Anterior cingulate cortex (tissue), 58 donors: ENCODE measurements around the gene BAHD1.

Source experiments
- DNase-seq, 58 donors: peaks; one replicate each; lab custom pipeline; 2025; lab: John Stamatoyannopoulos, UW

The BAHD1 gene

DNA sequence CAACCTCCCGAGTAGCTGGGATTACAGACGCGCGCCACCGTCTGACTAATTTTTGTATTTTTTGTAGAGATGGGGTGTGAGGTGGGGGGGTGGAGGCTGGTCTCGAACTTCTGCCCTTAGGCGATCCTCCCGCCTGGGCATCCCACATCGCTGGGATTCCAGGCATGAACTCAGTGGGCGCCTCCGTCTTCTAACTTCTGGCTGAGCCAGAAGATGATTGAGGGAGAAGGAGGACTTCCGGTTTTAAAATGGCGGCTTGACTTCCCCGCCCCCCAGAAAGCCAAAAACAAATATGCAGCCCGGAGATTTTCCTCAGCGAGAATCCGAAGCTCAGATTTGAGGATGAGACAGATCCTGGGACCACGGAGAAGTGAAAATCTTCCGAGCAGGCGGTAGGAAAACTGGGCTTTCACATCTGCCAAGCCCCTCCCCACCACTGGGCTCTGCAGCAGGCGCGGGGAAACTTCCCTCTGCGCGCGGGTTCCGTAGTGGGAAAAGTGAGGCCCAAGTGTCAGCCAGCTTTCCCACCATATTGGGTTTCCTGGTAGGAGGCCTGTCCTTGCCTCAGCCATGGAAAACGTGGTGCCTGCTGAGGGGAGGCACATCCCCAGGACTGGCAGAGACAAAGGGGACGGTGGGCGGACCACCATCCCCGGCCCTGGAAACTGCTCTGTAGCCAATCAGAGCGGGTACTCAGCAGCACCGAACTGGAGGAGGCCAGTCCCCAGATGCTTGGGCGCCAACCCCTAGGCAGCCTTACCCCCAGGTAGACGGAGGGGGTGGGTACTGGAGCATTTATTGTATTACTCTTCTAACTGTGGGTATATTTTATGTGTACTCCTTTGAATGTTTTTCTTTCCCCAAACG is 47.3 kb downstream of the BAHD1 start:
- DNase-seq, result no peak

DNA sequence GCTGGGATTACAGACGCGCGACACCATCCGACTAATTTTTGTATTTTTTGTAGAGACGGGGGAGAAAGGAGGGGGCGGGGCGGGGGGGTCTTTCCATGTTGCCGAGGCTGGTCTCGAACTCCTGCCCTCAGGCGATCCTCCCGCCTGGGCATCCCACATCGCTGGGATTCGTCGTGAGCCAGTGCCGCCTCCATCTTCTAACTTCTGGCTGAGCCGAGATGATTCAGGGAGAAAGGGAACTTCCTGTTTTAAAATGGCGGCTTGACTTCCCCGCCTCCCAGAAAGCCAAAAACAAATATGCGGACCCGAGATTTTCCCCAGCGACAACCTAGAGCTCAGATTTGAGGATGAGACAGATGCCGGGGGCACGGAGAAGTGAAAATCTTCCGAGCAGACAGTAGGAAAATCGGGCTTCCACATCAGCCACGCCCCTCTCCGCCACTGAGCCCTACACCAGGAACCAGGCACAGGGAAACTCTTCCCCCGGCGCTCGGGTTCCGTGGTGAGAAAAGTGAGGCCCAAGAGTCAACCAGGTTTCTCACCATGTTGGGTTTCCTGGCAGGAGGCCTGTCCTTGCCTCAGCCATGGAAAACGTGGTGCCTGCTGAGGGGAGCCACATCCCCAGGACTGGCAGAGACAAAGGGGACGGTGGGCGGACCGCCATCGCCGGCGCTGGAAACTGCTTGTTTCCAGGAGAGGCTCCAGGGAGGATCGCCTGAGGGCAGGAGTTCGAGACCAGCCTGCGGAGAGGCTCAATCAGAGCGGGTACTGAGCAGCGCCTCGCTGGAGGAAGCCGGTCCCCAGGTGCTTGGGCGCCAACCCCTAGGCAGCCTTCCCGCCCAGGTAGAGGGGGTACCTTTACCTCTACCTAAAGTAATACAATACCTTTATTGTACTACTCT is 48.8 kb downstream of the BAHD1 start:
- no peak for DNase-seq

DNA sequence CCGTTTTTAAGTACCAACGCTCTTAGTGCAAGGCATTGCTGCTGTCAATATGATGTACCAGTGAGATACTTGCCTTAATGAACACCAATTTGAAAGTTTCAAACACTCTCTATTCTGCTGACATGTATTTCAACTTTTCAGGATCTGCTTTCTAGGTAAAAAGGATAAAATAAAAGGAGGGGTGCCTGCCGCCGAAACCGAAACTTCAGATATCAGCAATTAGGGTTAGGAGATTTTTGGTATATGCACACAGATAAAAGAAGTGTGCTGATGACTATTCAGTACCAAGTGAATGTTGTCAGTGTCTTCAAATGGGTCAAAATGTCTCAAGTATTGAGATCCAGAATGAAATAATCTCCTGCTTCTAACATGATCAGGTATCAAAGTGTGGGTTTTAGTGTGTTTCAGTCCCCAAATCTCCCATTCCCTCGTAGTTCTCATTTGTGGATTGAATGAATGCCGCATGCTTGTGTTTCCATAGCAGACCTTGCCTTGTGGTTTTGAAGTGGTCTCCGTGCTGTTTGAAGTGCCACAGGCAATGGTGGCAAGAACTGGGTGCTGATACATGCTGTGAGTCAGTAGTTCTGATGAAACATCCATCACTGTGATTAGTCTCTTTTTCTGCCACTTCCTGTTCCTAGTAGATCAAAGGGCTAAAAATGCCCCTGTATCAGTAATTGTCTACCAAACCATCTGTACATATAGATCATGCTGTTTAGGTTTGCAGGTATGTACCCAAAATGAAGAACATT is 52.5 kb downstream of the BAHD1 start:
- DNase-seq, result no peak

DNA sequence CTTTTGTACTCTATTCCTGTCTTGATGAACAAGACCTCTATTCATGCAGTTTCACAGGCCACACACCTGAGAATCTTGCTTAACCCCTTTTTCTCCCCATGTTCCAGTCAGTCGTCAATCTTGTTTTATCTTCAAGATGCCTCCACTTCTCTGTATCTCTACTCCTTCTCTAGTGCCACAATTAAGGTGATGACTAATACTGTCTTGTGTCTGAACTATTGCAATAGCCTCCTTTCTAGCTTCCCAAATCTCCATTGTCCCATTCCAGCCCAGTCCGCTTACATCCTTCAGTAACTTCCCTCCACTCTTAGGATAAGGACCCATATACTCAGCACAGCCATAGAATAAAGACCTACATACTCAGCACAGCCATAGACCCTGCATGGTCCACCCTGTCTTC is 54.8 kb downstream of the BAHD1 start:
- DNase-seq, result no peak

DNA sequence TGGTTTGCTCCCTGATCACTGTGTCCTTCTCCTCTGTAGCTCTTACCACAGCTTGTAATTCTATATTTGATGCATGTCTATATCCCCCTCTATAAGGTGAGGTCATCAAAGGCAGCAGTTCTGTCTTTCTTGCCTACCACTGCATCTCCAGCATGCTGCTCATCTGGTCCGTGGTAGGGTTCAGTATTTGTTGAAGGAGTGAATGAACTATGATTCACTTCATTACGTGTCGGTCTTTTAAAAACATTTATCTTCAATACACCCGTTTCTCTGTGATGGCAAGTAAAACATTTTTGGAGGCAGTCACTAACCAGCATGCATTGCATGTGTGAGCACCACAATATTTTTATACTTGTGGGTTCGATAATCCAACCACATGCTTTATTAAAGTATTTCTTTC is 57.7 kb downstream of the BAHD1 start:
- DNase-seq, result no peak

DNA sequence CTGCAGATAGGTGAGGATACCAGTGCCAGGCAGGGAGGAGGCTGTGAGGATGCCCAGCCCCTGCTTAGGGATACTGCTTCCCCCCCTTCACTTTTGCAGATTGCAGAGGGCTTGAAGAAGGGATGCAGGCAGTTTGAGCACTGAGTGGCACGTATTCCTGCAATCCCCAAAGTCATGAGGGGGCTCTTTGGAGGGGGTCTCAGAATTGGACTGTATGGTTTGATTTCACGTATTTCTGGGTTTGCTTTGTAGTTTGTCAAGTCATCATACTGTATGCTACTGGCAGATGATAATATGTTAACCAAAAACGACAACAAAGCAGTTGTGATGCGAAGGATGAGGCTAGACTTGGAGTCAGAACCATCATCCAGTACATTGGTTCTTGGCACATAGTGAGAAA is 58.1 kb downstream of the BAHD1 start:
- no peak for DNase-seq

DNA sequence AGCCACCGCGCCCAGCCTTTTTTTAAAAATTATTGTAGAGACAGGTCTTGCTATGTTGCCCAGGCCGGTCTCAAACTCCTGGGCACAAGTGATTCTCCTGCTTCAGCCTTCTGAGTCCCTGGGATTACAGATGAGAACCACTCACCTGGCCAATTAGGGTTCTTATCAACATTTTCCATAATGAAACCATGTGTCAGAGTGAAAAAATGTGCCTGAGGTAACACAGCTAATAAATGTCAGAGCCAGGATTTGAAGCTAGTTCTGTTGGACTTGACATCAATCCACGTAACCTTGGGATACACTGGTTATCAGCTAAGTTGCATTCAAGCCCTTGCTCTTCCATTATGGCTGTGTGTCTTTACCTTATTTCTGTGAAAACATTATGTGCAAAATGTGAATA is 59.2 kb downstream of the BAHD1 start:
- DNase-seq, result no peak

DNA sequence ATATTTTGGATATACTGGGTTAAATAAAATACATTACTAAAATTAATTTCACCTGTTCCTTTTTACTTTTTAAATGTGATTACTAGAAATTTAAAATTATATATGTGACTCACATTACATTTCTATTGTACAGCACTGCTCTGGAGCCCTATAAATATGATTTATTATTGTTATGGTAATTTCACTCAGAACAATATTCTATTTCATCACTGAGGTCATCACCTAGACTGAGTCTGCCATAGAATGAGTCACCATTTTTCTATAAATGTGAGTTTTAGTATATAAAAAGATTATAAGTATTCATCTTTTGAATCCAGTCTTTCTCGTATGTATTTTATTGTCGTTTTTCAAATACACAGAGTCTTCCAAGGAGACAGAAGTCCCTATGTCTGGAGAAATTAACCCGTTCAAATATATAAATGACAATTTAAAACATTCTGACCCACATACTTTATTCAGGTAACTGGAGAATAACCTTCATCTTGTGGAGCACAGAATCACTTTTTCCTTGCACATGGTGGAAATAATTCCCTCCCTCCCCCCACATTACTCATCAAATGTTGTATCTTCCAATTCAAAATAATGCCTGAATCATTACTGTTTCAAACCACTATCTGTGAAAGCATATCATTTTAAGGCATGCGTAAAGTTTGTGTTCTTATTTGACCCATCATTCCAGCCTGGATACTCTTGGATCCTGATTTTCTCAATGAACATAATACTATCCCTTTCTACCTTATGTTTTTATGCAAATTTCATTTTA is 60.0 kb downstream of the BAHD1 start:
- DNase-seq, result no peak

DNA sequence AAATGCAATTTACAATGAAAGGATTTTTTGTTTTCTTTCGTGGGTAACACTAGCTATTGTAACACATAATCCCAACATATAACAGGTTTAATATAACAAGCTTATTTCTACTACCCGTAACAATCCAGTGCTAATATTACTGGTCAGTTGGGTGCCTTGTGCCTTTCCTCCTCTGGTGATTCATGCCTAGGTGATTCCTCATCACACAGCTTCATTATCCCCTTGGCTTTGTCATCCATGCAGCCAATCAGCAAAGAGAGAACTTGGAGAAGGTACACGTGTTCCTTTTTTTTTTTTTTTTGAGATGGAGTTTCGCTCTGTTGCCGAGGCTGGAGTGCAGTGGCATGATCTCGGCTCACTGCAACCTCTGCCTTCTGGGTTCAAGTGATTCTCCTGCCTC is 60.7 kb downstream of the BAHD1 start:
- DNase-seq, result no peak

DNA sequence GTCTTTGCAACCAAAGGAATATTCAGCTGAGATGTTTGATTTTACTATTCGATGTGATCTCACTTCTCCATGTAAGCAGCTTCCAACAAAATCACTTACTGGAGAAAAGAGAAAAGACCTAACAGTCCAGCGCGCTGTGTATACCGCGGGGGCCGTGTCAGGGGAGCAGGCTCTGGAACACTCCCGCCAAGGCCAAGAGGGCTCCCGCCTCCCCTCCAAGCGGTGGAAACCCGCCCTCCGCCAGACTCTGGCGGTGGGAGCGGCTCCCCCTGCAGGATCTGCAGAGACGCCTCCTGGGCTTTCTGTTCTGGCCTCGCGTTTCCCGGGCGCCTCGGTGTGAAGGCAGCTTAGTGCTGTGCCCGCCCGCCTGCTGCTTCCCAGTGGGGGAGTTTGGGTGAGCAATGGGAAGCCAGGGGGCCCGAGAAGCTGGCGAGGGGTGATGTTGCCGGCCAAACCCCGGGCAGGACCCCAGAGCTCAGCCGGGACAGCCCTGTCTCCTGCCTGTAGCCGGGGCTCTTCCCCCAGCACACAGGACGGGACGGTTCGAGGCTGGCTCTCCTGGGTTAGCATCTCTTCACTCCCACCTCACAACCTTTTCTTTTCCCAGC is 66.3 kb downstream of the BAHD1 start:
- peak in 53 of 58 donors; percentile 5 to 75 (median 41) for DNase-seq

DNA sequence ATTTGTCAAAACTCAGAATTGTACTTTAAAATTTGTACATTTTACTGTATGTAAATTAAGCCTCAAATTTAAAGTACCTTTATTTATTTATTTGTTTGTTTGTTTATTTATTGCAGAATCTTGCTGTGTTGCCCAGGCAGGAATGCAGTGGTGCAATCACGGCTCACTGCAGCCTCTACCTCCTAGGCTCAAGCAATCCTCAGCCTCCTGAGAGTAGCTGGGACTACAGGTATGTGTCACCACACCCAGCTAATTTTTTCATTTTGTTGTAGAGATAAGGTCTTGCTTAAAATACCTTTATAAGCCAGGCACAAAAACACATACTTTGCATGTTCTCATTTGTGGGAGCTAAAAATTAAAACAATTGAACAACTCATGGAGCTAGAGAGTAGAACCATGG is 67.5 kb downstream of the BAHD1 start:
- no peak for DNase-seq

DNA sequence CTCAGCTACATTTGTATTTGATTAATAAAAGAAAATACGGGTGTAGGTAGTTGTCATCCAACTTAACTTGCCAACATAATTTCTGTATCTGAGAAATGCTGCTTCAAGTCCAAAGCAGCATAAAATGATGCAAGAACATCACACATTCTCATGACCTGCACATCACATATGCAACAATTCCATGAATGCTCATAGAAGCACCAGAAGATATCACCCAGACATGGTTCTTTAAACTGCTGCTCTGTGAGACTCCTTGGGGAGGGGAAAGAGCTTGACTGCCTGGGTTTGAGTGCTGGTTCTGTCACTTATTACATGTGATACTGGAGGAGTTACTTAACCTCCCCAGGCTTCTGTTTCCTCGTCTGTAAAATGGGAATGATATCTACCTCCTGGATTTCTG is 69.4 kb downstream of the BAHD1 start:
- no peak for DNase-seq

DNA sequence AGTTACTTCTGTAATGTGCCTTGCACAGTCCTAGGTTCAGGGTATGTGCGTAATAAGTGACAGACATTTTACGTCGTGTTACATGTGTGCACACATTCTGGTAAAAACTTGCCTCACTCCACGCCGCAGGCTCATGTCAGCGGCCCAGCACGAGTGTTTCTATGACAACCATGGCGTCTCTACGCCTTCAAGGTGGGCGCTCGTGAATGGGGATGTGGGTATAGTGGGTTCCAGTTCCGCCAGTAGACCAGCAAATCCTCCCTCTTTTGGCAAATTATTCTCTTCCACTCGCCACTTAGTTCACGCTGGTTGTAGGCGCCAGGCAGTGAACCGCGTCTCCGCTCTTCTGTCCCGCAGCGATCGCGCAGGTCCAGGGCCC is 70.3 kb downstream of the BAHD1 start:
- peak in 3 of 58 donors; percentile 17 to 49 (median 26) for DNase-seq

DNA sequence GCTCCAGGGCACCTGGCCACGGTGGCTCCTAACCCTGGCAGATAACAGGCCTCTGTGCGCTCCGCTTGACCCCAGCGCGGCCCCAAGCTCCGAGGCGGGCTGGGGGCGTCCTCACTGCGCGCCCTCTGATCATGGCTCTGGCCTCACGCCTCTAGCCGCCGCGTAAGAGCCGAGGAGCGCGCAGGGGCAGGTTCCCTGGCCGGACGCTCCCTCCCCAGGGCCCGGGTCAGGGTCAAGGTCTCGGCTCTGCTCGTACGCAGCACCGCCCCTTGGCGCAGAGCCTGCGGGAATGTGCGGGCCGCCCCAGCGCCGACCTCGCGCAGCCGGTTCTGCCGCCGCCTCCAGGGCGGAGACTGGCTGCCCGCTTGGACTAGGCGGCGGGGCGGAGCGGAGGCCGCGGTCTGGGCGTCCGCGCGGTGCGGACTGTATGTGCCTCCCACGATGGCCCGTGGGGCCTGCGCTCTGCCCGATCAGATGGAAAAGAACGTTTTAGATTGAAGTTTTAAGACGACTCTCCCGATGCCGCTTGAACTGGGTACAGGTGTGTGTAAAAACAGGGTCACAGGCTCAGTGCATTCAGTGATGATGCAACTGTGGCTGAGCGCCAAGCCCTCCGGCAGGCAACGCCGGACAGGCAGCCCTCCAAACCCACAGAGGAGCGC is 70.8 kb downstream of the BAHD1 start:
- peak in 36 of 58 donors; percentile 1 to 67 (median 14) for DNase-seq

DNA sequence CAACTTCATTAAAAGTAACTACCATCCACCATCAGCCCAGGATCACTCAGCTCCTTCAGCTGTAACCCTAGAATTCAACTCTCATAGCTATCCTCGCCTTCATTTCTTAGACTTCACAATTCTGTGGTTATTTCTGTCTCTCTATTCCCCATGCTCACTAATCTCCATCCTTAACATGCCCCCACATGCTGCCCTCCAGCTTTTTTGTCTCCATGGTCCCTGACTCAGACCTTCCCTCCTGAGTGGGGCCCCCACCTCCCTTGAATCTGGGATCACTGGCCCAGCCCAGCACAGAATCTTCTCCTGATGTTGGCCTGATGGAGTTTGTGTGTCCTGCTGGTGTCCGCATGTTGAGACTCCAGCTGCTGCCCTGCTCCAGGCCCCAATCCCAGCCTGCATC is 71.7 kb downstream of the BAHD1 start:
- DNase-seq, result no peak

DNA sequence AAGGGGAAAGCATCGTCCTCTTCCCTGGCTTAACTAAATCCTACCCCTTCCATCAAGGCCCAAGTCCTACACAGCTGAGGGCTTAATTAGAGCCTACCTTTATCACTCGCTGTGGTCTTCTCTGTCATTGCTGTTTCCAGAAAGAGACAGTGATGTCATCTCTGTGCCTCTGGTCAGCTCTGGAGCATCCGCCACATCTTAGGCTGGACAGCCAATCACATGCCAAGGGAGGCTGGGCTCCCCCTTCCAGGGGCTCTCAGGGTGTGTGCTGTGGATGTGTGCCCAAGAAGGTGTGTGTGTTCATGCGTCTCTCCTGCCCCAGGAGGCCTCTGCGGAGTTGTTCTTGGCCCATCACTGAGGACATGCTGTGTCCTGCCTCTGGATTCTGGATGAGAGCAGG is 72.9 kb downstream of the BAHD1 start:
- DNase-seq, result no peak

DNA sequence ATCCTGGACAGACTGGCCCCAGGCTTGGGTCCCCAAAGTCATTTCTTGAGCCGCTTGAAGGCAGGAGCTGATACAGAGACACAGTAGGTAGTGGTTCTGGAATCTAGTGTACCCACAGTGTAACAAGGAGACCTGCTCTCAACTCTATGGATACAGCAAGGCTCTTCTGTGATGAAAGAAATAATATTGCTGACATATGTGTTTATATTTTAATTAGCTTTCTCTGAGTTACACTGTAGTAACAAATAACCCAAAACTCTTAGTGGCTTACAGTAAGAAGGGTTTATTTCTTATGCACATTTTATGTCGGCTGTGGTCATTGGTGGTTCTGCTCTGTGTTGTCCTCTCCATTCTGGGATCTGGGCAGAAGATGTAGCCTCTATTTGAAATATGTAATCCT is 75.6 kb downstream of the BAHD1 start:
- no peak for DNase-seq
